ENCODE measurements around the gene CD3E.

- TF ChIP-seq, protein P1, sequence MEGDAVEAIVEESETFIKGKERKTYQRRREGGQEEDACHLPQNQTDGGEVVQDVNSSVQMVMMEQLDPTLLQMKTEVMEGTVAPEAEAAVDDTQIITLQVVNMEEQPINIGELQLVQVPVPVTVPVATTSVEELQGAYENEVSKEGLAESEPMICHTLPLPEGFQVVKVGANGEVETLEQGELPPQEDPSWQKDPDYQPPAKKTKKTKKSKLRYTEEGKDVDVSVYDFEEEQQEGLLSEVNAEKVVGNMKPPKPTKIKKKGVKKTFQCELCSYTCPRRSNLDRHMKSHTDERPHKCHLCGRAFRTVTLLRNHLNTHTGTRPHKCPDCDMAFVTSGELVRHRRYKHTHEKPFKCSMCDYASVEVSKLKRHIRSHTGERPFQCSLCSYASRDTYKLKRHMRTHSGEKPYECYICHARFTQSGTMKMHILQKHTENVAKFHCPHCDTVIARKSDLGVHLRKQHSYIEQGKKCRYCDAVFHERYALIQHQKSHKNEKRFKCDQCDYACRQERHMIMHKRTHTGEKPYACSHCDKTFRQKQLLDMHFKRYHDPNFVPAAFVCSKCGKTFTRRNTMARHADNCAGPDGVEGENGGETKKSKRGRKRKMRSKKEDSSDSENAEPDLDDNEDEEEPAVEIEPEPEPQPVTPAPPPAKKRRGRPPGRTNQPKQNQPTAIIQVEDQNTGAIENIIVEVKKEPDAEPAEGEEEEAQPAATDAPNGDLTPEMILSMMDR (IDR thresholded peaks at IDR 0.05) = no peak
- TF ChIP-seq, protein P2, sequence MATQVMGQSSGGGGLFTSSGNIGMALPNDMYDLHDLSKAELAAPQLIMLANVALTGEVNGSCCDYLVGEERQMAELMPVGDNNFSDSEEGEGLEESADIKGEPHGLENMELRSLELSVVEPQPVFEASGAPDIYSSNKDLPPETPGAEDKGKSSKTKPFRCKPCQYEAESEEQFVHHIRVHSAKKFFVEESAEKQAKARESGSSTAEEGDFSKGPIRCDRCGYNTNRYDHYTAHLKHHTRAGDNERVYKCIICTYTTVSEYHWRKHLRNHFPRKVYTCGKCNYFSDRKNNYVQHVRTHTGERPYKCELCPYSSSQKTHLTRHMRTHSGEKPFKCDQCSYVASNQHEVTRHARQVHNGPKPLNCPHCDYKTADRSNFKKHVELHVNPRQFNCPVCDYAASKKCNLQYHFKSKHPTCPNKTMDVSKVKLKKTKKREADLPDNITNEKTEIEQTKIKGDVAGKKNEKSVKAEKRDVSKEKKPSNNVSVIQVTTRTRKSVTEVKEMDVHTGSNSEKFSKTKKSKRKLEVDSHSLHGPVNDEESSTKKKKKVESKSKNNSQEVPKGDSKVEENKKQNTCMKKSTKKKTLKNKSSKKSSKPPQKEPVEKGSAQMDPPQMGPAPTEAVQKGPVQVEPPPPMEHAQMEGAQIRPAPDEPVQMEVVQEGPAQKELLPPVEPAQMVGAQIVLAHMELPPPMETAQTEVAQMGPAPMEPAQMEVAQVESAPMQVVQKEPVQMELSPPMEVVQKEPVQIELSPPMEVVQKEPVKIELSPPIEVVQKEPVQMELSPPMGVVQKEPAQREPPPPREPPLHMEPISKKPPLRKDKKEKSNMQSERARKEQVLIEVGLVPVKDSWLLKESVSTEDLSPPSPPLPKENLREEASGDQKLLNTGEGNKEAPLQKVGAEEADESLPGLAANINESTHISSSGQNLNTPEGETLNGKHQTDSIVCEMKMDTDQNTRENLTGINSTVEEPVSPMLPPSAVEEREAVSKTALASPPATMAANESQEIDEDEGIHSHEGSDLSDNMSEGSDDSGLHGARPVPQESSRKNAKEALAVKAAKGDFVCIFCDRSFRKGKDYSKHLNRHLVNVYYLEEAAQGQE (IDR thresholded peaks at IDR 0.05; ENCODE audit: insufficient read depth in 1 of 2, low read depth in 2 of 2, low read length in 1 of 2) = no peak
- no peak for TF ChIP-seq POLR2AphosphoS5 (IDR thresholded peaks at IDR 0.05; ENCODE audit: low read depth, low read length)
- no peak for TF ChIP-seq SIN3A (IDR thresholded peaks at IDR 0.05; ENCODE audit: borderline replicate concordance, insufficient read depth, low read depth, low read length)
- TF ChIP-seq TCF7L2 (IDR thresholded peaks at IDR 0.05; ENCODE audit: low read depth, low read length) = no peak
Observed at GRCh38 chr11:118310781-118311485, 6.4 kb downstream of the CD3E start.

Data from Panc1 (cell line).